ENCODE measurements around the gene SLC49A3. TPM values are rescaled to one million over a fixed set of nuclear protein-coding genes. Genes with fewer than 3 reads are reported as not detected.

SLC49A3 gene
- total and polyA plus RNA-seq, 2 of the 13 experiments (the other 11 are each of a cell fraction or from before 2014, with no cell fraction given), result 0.07 to 0.17 TPM

GRCh38 chr4:677431-678293 is 11.3 kb downstream of the SLC49A3 start (continued):
- TF ChIP-seq, protein P1, sequence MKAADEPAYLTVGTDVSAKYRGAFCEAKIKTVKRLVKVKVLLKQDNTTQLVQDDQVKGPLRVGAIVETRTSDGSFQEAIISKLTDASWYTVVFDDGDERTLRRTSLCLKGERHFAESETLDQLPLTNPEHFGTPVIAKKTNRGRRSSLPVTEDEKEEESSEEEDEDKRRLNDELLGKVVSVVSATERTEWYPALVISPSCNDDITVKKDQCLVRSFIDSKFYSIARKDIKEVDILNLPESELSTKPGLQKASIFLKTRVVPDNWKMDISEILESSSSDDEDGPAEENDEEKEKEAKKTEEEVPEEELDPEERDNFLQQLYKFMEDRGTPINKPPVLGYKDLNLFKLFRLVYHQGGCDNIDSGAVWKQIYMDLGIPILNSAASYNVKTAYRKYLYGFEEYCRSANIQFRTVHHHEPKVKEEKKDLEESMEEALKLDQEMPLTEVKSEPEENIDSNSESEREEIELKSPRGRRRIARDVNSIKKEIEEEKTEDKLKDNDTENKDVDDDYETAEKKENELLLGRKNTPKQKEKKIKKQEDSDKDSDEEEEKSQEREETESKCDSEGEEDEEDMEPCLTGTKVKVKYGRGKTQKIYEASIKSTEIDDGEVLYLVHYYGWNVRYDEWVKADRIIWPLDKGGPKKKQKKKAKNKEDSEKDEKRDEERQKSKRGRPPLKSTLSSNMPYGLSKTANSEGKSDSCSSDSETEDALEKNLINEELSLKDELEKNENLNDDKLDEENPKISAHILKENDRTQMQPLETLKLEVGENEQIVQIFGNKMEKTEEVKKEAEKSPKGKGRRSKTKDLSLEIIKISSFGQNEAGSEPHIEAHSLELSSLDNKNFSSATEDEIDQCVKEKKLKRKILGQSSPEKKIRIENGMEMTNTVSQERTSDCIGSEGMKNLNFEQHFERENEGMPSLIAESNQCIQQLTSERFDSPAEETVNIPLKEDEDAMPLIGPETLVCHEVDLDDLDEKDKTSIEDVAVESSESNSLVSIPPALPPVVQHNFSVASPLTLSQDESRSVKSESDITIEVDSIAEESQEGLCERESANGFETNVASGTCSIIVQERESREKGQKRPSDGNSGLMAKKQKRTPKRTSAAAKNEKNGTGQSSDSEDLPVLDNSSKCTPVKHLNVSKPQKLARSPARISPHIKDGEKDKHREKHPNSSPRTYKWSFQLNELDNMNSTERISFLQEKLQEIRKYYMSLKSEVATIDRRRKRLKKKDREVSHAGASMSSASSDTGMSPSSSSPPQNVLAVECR (CRISPR knock-in tag; IDR thresholded peaks at IDR 0.05; ENCODE audit: borderline replicate concordance), result peak; percentile 27; the same call in 1 of the 2 replicates
- TF ChIP-seq, protein P2, sequence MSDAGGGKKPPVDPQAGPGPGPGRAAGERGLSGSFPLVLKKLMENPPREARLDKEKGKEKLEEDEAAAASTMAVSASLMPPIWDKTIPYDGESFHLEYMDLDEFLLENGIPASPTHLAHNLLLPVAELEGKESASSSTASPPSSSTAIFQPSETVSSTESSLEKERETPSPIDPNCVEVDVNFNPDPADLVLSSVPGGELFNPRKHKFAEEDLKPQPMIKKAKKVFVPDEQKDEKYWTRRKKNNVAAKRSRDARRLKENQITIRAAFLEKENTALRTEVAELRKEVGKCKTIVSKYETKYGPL (CRISPR knock-in tag; IDR thresholded peaks at IDR 0.05), result no peak
- no peak for TF ChIP-seq RCOR2 (CRISPR knock-in tag; IDR thresholded peaks at IDR 0.05)
- peak; percentile 57; the same call in 1 of the 2 replicates for TF ChIP-seq ZNF768 (CRISPR knock-in tag; IDR thresholded peaks at IDR 0.05)
- peak; percentile 0; the same call in 1 of the 2 replicates for TF ChIP-seq BORCS8-MEF2B (CRISPR knock-in tag; IDR thresholded peaks at IDR 0.05)
- no peak for TF ChIP-seq KAT8 (CRISPR knock-in tag; IDR thresholded peaks at IDR 0.05)
- no peak for TF ChIP-seq ZNF138 (CRISPR knock-in tag; IDR thresholded peaks at IDR 0.05; ENCODE audit: low read depth)
- peak in 1 of 2 experiments; percentile 61; a peak in 2 of 4 replicates for TF ChIP-seq POLR2A (IDR thresholded peaks at IDR 0.05; ENCODE audit: insufficient read depth in 1 of 2, low read depth in 2 of 2, low read length in 2 of 2)
